NK-92 (cell line): ENCODE results near the gene ADAMTS8.

ENCODE experiments used
- DNase-seq: peaks from one replicate; lab custom pipeline; 2025; ENCODE audit not compliant: unreplicated experiment; lab: John Stamatoyannopoulos, UW

The ADAMTS8 gene

DNA sequence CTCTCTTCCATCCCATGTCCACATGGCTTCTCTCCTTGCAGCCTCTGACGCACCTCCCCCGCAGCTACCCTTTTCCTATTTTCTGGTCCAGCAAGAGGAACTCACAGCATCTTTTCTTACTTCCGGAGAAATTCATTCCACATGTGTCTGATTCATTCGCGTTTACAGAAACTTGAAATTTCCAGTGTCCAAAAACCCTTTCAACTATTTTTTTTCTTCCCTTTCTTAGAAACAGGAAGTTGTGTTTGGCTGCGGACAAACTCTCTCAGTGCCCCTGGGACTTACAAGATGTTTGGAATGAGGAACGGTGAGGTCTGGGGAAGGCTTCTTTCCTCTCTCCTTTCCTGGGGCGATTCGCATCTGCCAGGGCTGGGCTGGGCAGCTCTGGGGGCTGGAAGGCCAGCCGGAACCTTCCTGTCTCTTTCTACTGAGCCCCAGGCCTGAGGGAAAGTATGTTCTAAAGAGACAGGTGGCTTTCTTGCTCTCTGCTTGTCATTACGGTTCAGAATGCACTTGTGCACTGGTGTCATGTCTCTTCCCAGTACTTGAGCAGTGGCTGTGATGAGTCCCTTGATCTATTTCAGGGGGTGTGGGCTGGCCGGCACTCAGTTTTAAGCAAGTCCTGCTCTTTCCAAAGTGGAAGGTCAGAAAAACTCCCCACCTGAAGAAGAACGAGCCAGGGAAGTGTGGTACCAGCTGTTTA lies 27.5 kb downstream of the ADAMTS8 start:
- DNase-seq = no peak

DNA sequence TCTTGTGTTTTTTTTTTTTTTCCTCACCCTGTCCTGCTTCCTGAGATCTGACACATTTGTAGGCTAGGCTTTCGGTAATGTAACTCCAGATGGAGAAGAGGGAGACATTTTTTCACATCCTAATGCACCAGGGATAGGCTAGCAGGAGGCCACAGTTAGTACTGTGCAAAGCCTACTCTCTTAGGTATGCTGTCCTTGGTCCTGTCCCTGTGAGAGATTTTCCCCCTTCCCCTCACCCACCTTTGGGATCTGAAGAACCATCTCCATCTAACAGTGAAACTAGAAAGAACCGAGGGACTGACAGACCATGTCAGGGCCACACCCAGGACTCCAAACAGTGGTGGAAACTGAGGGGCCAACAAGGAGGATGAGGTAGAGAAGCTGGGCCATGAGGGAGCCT lies 29.2 kb downstream of the ADAMTS8 start:
- no peak for DNase-seq

- no peak for DNase-seq
Measured at GRCh38 chr11:130397780-130398179, 30.6 kb downstream of the ADAMTS8 start.

GRCh38 chr11:130396965-130397364 lies 31.4 kb downstream of the ADAMTS8 start:
- DNase-seq = no peak

GRCh38 chr11:130394615-130395014 lies 33.8 kb downstream of the ADAMTS8 start:
- DNase-seq = no peak

- no peak for DNase-seq
Measured at GRCh38 chr11:130391711-130392110, 36.7 kb downstream of the ADAMTS8 start.

DNA sequence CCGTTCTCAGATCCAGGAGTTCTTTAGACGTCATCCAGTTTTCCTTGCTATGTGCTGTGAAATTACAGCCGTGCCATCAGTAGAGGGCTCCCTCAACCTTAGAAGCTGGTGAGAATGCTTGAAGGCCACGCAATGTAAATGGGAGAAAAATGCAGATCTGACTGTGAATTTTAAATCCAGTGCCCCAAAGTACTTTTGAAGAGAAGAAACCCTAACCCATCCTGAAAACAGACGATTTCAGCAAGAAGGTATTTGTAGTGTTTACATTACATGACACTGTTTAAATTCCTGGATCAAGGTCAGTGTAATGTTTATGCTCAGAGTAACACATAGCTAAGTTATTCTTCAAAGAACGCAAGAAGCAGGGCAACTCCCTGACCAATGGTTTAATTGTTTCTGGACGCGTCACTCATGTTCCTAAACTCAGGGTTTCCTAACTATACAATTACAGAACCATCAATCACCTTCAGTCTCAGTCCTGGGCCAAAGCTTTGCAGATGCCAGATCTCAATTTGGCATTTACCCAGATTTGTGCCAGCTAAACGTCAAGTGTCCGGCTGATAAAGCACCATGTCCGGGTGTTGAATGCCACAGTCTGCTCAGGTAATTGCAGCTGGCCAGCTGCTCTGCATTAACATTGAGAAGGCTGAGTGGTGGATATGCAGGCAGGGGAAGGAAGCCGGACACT lies 38.2 kb downstream of the ADAMTS8 start:
- no peak for DNase-seq

- DNase-seq = no peak
Measured at GRCh38 chr11:130389335-130389935, 39.0 kb downstream of the ADAMTS8 start.

- no peak for DNase-seq
Measured at GRCh38 chr11:130388607-130389205, 39.7 kb downstream of the ADAMTS8 start.

- no peak for DNase-seq
Measured at GRCh38 chr11:130386056-130386455, 42.4 kb downstream of the ADAMTS8 start.

GRCh38 chr11:130383344-130384211 lies 44.8 kb downstream of the ADAMTS8 start:
- DNase-seq = no peak

DNA sequence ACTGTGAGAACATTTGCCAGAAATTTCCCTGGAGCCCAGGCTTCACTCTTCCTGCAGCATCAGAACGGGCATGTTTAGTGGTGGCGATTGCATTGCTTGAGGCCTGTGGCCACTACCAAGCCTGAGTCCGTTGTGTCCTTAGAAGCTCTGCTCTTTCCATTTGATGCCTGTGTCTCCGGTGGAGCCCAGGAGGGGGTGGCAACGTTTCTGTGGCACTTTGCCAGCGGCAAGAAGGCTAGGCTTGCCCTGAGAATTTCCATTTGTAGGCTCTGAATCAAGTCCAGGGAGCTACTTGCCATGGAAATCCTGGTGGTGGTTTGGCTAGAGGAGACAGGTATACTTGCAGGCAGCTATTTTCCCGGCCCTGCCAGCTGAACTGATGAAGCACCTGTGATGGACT lies 47.1 kb downstream of the ADAMTS8 start:
- DNase-seq = no peak

DNA sequence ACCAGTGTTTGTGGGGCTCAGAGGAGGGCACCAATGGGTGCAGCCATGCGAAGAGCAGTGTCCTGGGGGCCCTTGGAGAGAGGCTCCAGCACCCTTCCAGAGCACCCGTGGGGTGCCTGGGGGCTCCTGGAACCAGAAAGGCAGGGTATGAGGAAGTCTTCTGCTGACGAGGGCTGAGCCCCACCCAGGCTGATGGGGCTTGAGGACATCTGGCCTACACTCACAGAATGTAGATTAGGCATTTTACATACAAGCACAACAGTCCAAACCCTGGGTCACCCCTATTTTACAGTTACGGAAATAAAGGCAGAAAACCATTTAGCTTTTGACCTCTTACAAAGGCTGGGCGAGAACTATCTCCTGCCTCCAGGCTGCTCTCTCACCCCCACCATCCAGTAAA lies 47.6 kb downstream of the ADAMTS8 start:
- no peak for DNase-seq

GRCh38 chr11:130379276-130379675 lies 49.1 kb downstream of the ADAMTS8 start:
- DNase-seq = no peak

DNA sequence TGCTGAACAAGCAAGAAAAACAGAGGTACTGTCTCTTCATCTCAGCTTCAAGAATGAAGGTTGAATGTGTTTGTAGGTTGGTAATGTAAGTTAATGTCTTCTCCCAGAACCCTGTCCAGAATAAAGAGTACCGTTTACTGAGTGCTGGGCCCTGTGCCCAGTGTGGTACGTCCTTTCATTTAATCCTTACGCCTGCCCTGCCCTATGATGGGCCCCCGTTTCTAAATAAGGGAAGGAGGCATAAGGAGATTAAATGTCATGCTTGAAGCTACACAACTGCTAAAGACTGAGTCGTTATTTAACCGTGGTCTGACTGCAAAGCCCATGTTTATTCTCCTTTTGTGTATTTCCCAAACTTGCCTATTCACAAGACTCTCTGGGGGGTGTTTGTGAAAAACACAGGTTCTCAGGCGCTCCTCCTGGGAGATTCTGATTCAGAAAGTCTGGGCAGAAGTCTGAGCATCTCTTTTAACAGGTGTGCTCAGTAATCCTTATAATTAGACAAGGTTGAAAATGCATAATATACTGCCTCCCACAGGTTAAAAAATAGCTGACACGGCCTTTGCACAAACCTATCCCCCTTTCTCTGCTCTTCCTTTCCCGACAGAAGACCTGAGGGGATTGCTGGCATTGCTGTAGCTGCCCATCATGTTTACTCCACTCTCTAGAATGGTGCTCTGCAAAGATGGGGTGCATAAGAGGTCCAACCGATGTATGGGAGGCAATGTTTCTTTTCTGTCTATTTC lies 57.4 kb downstream of the ADAMTS8 start:
- no peak for DNase-seq

GRCh38 chr11:130369713-130370112 lies 58.7 kb downstream of the ADAMTS8 start:
- no peak for DNase-seq

DNA sequence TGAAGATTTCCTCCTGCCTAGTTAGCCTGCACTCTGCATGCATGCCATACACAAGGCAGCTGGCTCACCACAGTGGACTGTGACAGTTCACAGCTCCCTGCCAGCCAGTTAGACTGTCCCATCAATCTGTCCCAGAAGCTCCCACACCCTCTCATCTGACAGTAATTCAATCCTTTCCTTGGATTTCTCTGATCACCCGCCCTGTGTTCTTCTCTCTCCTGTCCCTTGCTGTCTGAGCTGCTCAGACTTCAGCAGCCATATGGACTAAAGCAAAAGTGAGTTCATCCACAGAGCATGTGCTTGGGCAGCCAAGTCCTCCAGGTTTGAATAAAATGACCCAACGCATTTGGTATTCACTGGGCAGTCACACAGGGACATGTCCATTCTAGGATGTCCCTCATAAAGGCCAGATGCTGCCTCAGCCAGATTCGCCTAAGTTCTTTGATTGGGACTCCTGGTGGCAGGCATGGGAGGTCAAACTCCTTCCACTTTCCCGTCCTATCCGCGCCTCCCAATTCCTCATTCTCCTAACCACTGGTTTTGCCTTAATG lies 59.2 kb downstream of the ADAMTS8 start:
- no peak for DNase-seq

- DNase-seq = no peak
Measured at GRCh38 chr11:130359419-130359818, 69.0 kb downstream of the ADAMTS8 start.

DNA sequence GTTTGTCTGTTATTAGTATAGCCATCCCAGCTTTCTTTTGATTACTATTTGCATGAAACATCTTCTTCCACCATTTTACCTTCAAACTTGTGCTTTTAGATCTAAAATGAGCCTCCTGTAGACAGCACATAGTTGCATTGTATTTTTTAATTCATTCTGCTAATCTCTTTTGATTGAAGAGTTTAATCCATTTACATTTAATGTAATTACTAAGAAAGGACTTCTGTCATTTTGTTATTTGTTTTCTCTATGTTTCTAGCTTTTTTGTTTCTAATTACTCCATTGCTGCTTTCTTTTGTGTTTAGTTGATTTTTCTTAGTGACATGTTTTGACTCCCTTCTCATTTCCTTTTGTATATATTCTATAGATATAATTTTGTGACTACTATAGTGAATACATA lies 70.0 kb downstream of the ADAMTS8 start:
- DNase-seq = no peak
